CD14-positive monocyte (primary cell): Measurements from ENCODE around the gene DUOXA1. TPM values are rescaled to one million over a fixed set of nuclear protein-coding genes. Genes with fewer than 3 reads are reported as not detected.

Experiments
- DNase-seq, 3 donors: peaks; one replicate each; pipeline ENCODE4 v3.0.0-alpha.2; 2011 to 2022
- H2AFZ ChIP-seq: 2 replicates; pipeline ENCODE4 v1.6.0; 2012; ENCODE audit warnings: mild to moderate bottlenecking, low read depth, low read length, inconsistent platforms; ENCODE audit not compliant: insufficient read depth, poor library complexity, severe bottlenecking
- H3K27ac ChIP-seq, 2 donors: 1 replicate in 1 of 2; 2 replicates in 1 of 2; pipeline ENCODE4 v1.5.1; 2012 to 2013; ENCODE audit warnings: low read length in 2 of 2, control low read depth in 1 of 2, inconsistent platforms in 1 of 2, low read depth in 1 of 2, mild to moderate bottlenecking in 1 of 2
- H3K27me3 ChIP-seq, 2 donors: one replicate each; pipeline versions ENCODE4 v1.6.0 to v1.6.1; 2011 to 2013; ENCODE audit warnings: low read length in 2 of 2; ENCODE audit not compliant: control insufficient read depth in 2 of 2, insufficient read depth in 2 of 2
- H3K36me3 ChIP-seq, 2 donors: replicated peaks in 1 of 2; 1 replicate in 1 of 2; 2 replicates in 1 of 2; pipeline versions ENCODE4 v1.5.1 to v1.6.1; 2012 to 2013; ENCODE audit warnings: low read length in 2 of 2, control low read depth in 1 of 2, inconsistent platforms in 1 of 2, mild to moderate bottlenecking in 1 of 2; ENCODE audit not compliant: insufficient read depth in 2 of 2, control insufficient read depth in 1 of 2
- H3K4me1 ChIP-seq, 2 donors: 1 replicate in 1 of 2; 2 replicates in 1 of 2; pipeline versions ENCODE4 v1.5.1 to v1.6.1; 2012 to 2013; ENCODE audit warnings: low read length in 2 of 2, control low read depth in 1 of 2, inconsistent platforms in 1 of 2, mild to moderate bottlenecking in 1 of 2, moderate library complexity in 1 of 2; ENCODE audit not compliant: insufficient read depth in 2 of 2, control insufficient read depth in 1 of 2
- H3K4me2 ChIP-seq: replicated peaks from 2 replicates; pipeline ENCODE3; 2012; ENCODE audit warnings: low read length, moderate library complexity, mild to moderate bottlenecking; ENCODE audit not compliant: poor library complexity, severe bottlenecking; ENCODE audit errors: extremely low read depth
- H3K4me3 ChIP-seq, 3 experiments: fragments of 200-600 bp in 1 of 3; sonication (generic) in 1 of 3; replicated peaks in 1 of 3; 1 replicate in 2 of 3; 2 replicates in 1 of 3; pipeline ENCODE4 v1.5.1; 2011 to 2013; ENCODE audit warnings: low read length in 3 of 3, mild to moderate bottlenecking in 3 of 3, control low read depth in 2 of 3, low read depth in 2 of 3, inconsistent platforms in 1 of 3, moderate library complexity in 1 of 3
- H3K79me2 ChIP-seq: 2 replicates; pipeline ENCODE4 v1.6.0; 2012; ENCODE audit warnings: mild to moderate bottlenecking, control low read depth, inconsistent platforms, low read length, moderate library complexity; ENCODE audit not compliant: insufficient read depth
- H3K9ac ChIP-seq: 2 replicates; pipeline ENCODE4 v1.6.0; 2017; ENCODE audit warnings: low read length, mild to moderate bottlenecking; ENCODE audit not compliant: insufficient read depth, poor library complexity, severe bottlenecking
- H3K9me3 ChIP-seq, 2 donors: replicated peaks in 1 of 2; 1 replicate in 1 of 2; 2 replicates in 1 of 2; pipeline versions ENCODE4 v1.5.1 to v1.6.1; 2012 to 2013; ENCODE audit warnings: low read length in 2 of 2, control low read depth in 1 of 2; ENCODE audit not compliant: control insufficient read depth in 1 of 2, insufficient read depth in 1 of 2
- H4K20me1 ChIP-seq: 2 replicates; pipeline ENCODE4 v1.6.0; 2012; ENCODE audit warnings: mild to moderate bottlenecking, low read length, control low read depth, moderate library complexity; ENCODE audit not compliant: insufficient read depth
- H3K27ac Mint-ChIP-seq, 7 donors: one replicate each; pipeline ENCODE4 v1.8.0; 2020; ENCODE audit warnings: mild to moderate bottlenecking in 7 of 7, mixed read lengths in 7 of 7, moderate library complexity in 6 of 7, inconsistent platforms in 2 of 7
- H3K27me3 Mint-ChIP-seq, 3 donors: one replicate each; pipeline ENCODE4 v1.8.0; 2021 to 2022; ENCODE audit warnings: low read depth in 3 of 3, mild to moderate bottlenecking in 3 of 3, mixed read lengths in 3 of 3, moderate library complexity in 3 of 3, inconsistent platforms in 1 of 3
- H3K36me3 Mint-ChIP-seq, 2 donors: one replicate each; pipeline ENCODE4 v1.8.0; 2020; ENCODE audit warnings: mixed read lengths in 2 of 2, inconsistent platforms in 1 of 2, mild to moderate bottlenecking in 1 of 2
- H3K4me1 Mint-ChIP-seq: one replicate; pipeline ENCODE4 v1.8.0; 2020; ENCODE audit warnings: mild to moderate bottlenecking, mixed read lengths
- H3K4me3 Mint-ChIP-seq, 2 donors: one replicate each; pipeline ENCODE4 v1.8.0; 2020; ENCODE audit warnings: mild to moderate bottlenecking in 2 of 2, mixed read lengths in 2 of 2, moderate library complexity in 1 of 2
- H3K9me3 Mint-ChIP-seq, 7 donors: one replicate each; pipeline ENCODE4 v1.8.0; 2020 to 2022; ENCODE audit warnings: mixed read lengths in 7 of 7, mild to moderate bottlenecking in 6 of 7, moderate library complexity in 6 of 7, inconsistent platforms in 2 of 7
- CTCF ChIP-seq: fragments of 200-600 bp; IDR thresholded peaks from one replicate; pipeline ENCODE4 v1.8.0; 2022; ENCODE audit warnings: antibody characterized with exemption, mild to moderate bottlenecking
- WGBS: methylation state at CpG from one replicate; pipeline ENCODE4 v1.1.5; 2013; ENCODE audit warnings: missing lambda C conversion rate; ENCODE audit not compliant: insufficient coverage; 5-methylcytosine and 5-hydroxymethylcytosine counted together
- intact Hi-C, 2 donors: fragments of 100-400 bp; cut with micrococcal nuclease; formaldehyde crosslinking; loops; one replicate each; pipeline versions ENCODE4 v1.15.0 to v1.15.1; 2023
- polyA plus RNA-seq, 3 donors: library from polyadenylated mRNA; depleted of rRNA in 1 of 3; unstranded in 2 of 3; stranded (reverse) in 1 of 3; fragments of 300-500 nt in 2 of 3; fragments of >200 nt in 1 of 3; fragmentation: Illumina TruSeq in 2 of 3; gene quantifications; 1 replicate in 2 of 3; 2 replicates in 1 of 3; pipeline ENCODE4 v1.2.3, GENCODE V29; 2012 to 2021

DUOXA1 gene
- polyA plus RNA-seq, 3 donors: not detected

GRCh38 chr15:45163508-45163856 lies 33.8 kb upstream of the DUOXA1 start:
- H3K27ac ChIP-seq: no peak overlapping the region
- no peaks in the 10 kb centered on the region for H3K9me3 ChIP-seq
- H2AFZ ChIP-seq: no peak overlapping the region
- 91% methylated on average over 9 of the region's 9 CpGs for whole genome bisulfite sequencing
- DNase-seq: no peak
- H3K9ac ChIP-seq: no peak overlapping the region
- Mint-ChIP-seq H3K27ac (peak overlapping the region in 1 of 7 donors; percentile 6), H3K36me3 (no peaks in the 10 kb centered on the region), H3K9me3 (peaks cover 0 to 2% (median 0%) of the 10 kb centered on the region in 7 donors), H3K27me3 (peaks cover 0 to 4% (median 0%) of the 10 kb centered on the region in 3 donors), H3K4me1 (peaks cover 29% of the 10 kb centered on the region), H3K4me3 (no peak overlapping the region)
- H3K4me1 ChIP-seq: peaks cover 18 to 26% of the 10 kb centered on the region in 2 donors
- no peak overlapping the region for H3K4me2 ChIP-seq
- no peak overlapping the region for H3K4me3 ChIP-seq
- no peaks in the 10 kb centered on the region for H4K20me1 ChIP-seq
- intact Hi-C loops: no loop called here
- H3K36me3 ChIP-seq: no peaks in the 10 kb centered on the region
- TF ChIP-seq CTCF: no peak
- no peaks in the 10 kb centered on the region for H3K79me2 ChIP-seq
- H3K27me3 ChIP-seq: no peaks in the 10 kb centered on the region

- H3K4me1 ChIP-seq: peaks cover 18 to 26% of the 10 kb centered on the region in 2 donors
- no peak overlapping the region for H3K4me2 ChIP-seq
Observed at GRCh38 chr15:45162771-45163507, 33.3 kb upstream of the DUOXA1 start.

More at GRCh38 chr15:45162771-45163507, 33.3 kb upstream of the DUOXA1 start:
- Histone ChIP-seq H3K36me3 (no peaks in the 10 kb centered on the region), H3K79me2 (no peaks in the 10 kb centered on the region), H3K9ac (no peak overlapping the region), H4K20me1 (no peaks in the 10 kb centered on the region), H3K4me3 (no peak overlapping the region), H3K27ac (no peak overlapping the region), H2AFZ (peak overlapping the region; percentile 27), H3K27me3 (no peaks in the 10 kb centered on the region), H3K9me3 (no peaks in the 10 kb centered on the region)
- peak; percentile 66 to 75 (median 73) for DNase-seq
- TF ChIP-seq CTCF: peak; percentile 90
- WGBS: 23% methylated on average over 4 of the region's 7 CpGs
- Mint-ChIP-seq H3K4me1 (peaks cover 29% of the 10 kb centered on the region), H3K4me3 (no peak overlapping the region), H3K27ac (peak overlapping the region in 3 of 7 donors; percentile 6 to 62 (median 57)), H3K36me3 (no peaks in the 10 kb centered on the region), H3K27me3 (peaks cover 0 to 4% (median 0%) of the 10 kb centered on the region in 3 donors), H3K9me3 (peaks cover 0 to 2% (median 0%) of the 10 kb centered on the region in 7 donors)
- intact Hi-C loops: no loop called here
